ENCODE results near the gene SRPRB. TPM values are rescaled to one million over a fixed set of nuclear protein-coding genes. Genes with fewer than 3 reads are reported as not detected.
"Not testable (repeated sequence)": the region's sequence is repeated elsewhere in the genome, so short reads cannot be mapped to it uniquely, and the experiment has no call there.

Gene SRPRB
- polyA plus RNA-seq, 1 donor: 57.7 TPM

GRCh38 chr3:133777807-133778568, 27.6 kb upstream of the SRPRB start:
- DNase-seq: no peak

- DNase-seq: no peak
Observed at GRCh38 chr3:133779626-133780203, 25.9 kb upstream of the SRPRB start.

- DNase-seq: not testable (repeated sequence)
Observed at GRCh38 chr3:133780756-133781155, 24.9 kb upstream of the SRPRB start.

- no peak for DNase-seq
Observed at GRCh38 chr3:133781570-133781969, 24.0 kb upstream of the SRPRB start.

GRCh38 chr3:133782454-133782853, 23.2 kb upstream of the SRPRB start:
- DNase-seq: no peak

GRCh38 chr3:133783762-133784161, 21.9 kb upstream of the SRPRB start:
- DNase-seq: no peak

- DNase-seq: no peak
Observed at GRCh38 chr3:133788024-133788423, 17.6 kb upstream of the SRPRB start.

GRCh38 chr3:133792171-133792763, 13.3 kb upstream of the SRPRB start:
- peak; percentile 21 for DNase-seq

GRCh38 chr3:133797396-133798105, 8.1 kb upstream of the SRPRB start:
- DNase-seq: no peak

GRCh38 chr3:133799794-133800585, 5.6 kb upstream of the SRPRB start:
- DNase-seq: no peak

GRCh38 chr3:133803469-133803868, 2.1 kb upstream of the SRPRB start:
- no peak for DNase-seq

GRCh38 chr3:133804896-133805295, 719 bp upstream of the SRPRB start:
- no peak for DNase-seq

GRCh38 chr3:133805384-133805701, 272 bp upstream of the SRPRB start:
- DNase-seq: peak; percentile 21

GRCh38 chr3:133812872-133813271, 7.3 kb downstream of the SRPRB start:
- DNase-seq: no peak

GRCh38 chr3:133815386-133815785, 9.8 kb downstream of the SRPRB start:
- no peak for DNase-seq

- DNase-seq: no peak
Observed at GRCh38 chr3:133820129-133820528, 14.5 kb downstream of the SRPRB start.

- DNase-seq: no peak
Observed at GRCh38 chr3:133820889-133821675, 15.5 kb downstream of the SRPRB start.

GRCh38 chr3:133821767-133822638, 16.4 kb downstream of the SRPRB start:
- no peak for DNase-seq

GRCh38 chr3:133824961-133825485, 19.4 kb downstream of the SRPRB start:
- no peak for DNase-seq
